Endothelial cell of umbilical vein (primary cell): ENCODE data around the gene UBR4. TPM values are rescaled to one million over a fixed set of nuclear protein-coding genes. Genes with fewer than 3 reads are reported as not detected.

Experiments used
- BruUV-seq: library from RNA; stranded (reverse); fragments of 400-500 nt; replicated peaks from 2 replicates; lab custom pipeline; 2021; lab: Mats Ljungman, UMichigan
- CTCF ChIA-PET: fragments of 300-600, 350-600 bp; sonication (Branson Sonifier 250); formaldehyde crosslinking; loops from one replicate; lab custom pipeline; 2021; ENCODE audit warnings: antibody characterized with exemption, inconsistent platforms; lab: Charles Lee
- POLR2A ChIA-PET: fragments of 300-600, 350-600 bp; sonication (Branson Sonifier 250); formaldehyde crosslinking; loops from one replicate; lab custom pipeline; 2021; ENCODE audit warnings: antibody characterized with exemption, inconsistent platforms; lab: Charles Lee
- DNase-seq: peaks from one replicate; pipeline ENCODE4 v3.0.0-alpha.2; 2011; ENCODE audit warnings: low read depth, low spot score
- FAIRE-seq: peaks from 2 replicates; lab custom pipeline; 2011; peaks lifted over from hg19 to GRCh38; lab: Jason Lieb, UNC
- H2AFZ ChIP-seq: 2 replicates; pipeline ENCODE4 v1.6.0; 2012; ENCODE audit warnings: low read depth, low read length, control low read depth, inconsistent platforms
- H3K27ac ChIP-seq: 2 replicates; pipeline ENCODE4 v1.5.1; 2011; ENCODE audit warnings: low read depth, mild to moderate bottlenecking, control low read depth, low read length, moderate library complexity; ENCODE audit not compliant: insufficient read depth
- H3K27me3 ChIP-seq, 2 experiments: 2 replicates each; pipeline versions ENCODE4 v1.6.0 to v1.6.1; 2011; ENCODE audit warnings: low read length in 2 of 2, mixed read lengths in 1 of 2; ENCODE audit not compliant: control insufficient read depth in 2 of 2, insufficient read depth in 2 of 2
- H3K36me3 ChIP-seq, 2 experiments: 2 replicates in 1 of 2; 3 replicates in 1 of 2; pipeline ENCODE4 v1.5.1; 2011; ENCODE audit warnings: low read length in 2 of 2, mild to moderate bottlenecking in 1 of 2, moderate library complexity in 1 of 2; ENCODE audit not compliant: control insufficient read depth in 2 of 2, insufficient read depth in 2 of 2; ENCODE audit errors: extremely low read depth in 1 of 2
- H3K4me1 ChIP-seq: 3 replicates; pipeline ENCODE4 v1.5.1; 2011; ENCODE audit warnings: mild to moderate bottlenecking, low read length; ENCODE audit not compliant: control insufficient read depth, insufficient read depth; ENCODE audit errors: extremely low read depth
- H3K4me2 ChIP-seq: 2 replicates; pipeline ENCODE4 v1.6.1; 2011; ENCODE audit warnings: low read length, control low read depth, mixed read lengths; ENCODE audit not compliant: insufficient read depth
- H3K4me3 ChIP-seq, 3 experiments: fragments of 200-600 bp in 1 of 3; sonication (generic), shearing (Covaris generic) in 1 of 3; replicated peaks in 1 of 3; 2 replicates each; pipeline ENCODE4 v1.5.1; 2011 to 2016; ENCODE audit warnings: control low read depth in 3 of 3, low read length in 3 of 3, mild to moderate bottlenecking in 2 of 3, inconsistent platforms in 1 of 3, low read depth in 1 of 3, moderate library complexity in 1 of 3; ENCODE audit not compliant: insufficient read depth in 1 of 3
- H3K79me2 ChIP-seq: 2 replicates; pipeline ENCODE4 v1.6.0; 2012; ENCODE audit warnings: low read length, inconsistent platforms; ENCODE audit not compliant: control insufficient read depth, insufficient read depth
- H3K9ac ChIP-seq: replicated peaks from 2 replicates; pipeline ENCODE3; 2011; ENCODE audit warnings: low read length, control low read depth; ENCODE audit not compliant: insufficient read depth; ENCODE audit errors: extremely low read depth
- H3K9me1 ChIP-seq: replicated peaks from 3 replicates; pipeline ENCODE4 v1.6.0; 2011; ENCODE audit warnings: mild to moderate bottlenecking, low read length; ENCODE audit not compliant: control insufficient read depth, insufficient read depth; ENCODE audit errors: extremely low read depth
- H3K9me3 ChIP-seq: replicated peaks from 2 replicates; pipeline ENCODE4 v1.5.1; 2012; ENCODE audit warnings: low read length, inconsistent platforms; ENCODE audit not compliant: control insufficient read depth, insufficient read depth
- H4K20me1 ChIP-seq: replicated peaks from 2 replicates; pipeline ENCODE3; 2011; ENCODE audit warnings: mild to moderate bottlenecking, low read length; ENCODE audit not compliant: control insufficient read depth, insufficient read depth; ENCODE audit errors: extremely low read depth
- CTCF ChIP-seq, 2 donors: IDR thresholded peaks; 1 replicate in 1 of 2; 2 replicates in 1 of 2; pipeline ENCODE4 v1.5.1; 2011; ENCODE audit warnings: low read length in 2 of 2, mild to moderate bottlenecking in 2 of 2, moderate library complexity in 2 of 2, control low read depth in 1 of 2, inconsistent platforms in 1 of 2, low read depth in 1 of 2; ENCODE audit not compliant: insufficient read depth in 1 of 2; ENCODE audit errors: extremely low read depth in 1 of 2
- FOS ChIP-seq: IDR thresholded peaks from 2 replicates; pipeline ENCODE4 v1.6.1; 2011; ENCODE audit warnings: mild to moderate bottlenecking, low read length, moderate library complexity, borderline replicate concordance; ENCODE audit not compliant: insufficient read depth
- MYC ChIP-seq: IDR thresholded peaks from one replicate; pipeline ENCODE4 v1.6.1; 2011; ENCODE audit warnings: mild to moderate bottlenecking, low read depth, low read length
- POLR2A ChIP-seq: IDR thresholded peaks from 2 replicates; pipeline ENCODE4 v1.6.1; 2012; ENCODE audit warnings: low read depth, mild to moderate bottlenecking, control low read depth, low read length
- POLR2AphosphoS5 ChIP-seq: IDR thresholded peaks from 2 replicates; pipeline ENCODE4 v1.6.1; 2012; ENCODE audit warnings: low read depth, mild to moderate bottlenecking, control low read depth, low read length, moderate library complexity; ENCODE audit not compliant: insufficient read depth
- dilution Hi-C: fragments of 300-500 bp; cut with MboI; formaldehyde crosslinking; loops from one replicate; pipeline ENCODE4 v1.15.0; 2019; ENCODE audit warnings: low sequenced_read_pairs; ENCODE audit not compliant: extremely low pct_ligation_motif_present
- intact Hi-C: fragments of 100-400 bp; cut with micrococcal nuclease; formaldehyde crosslinking; loops from one replicate; pipeline ENCODE4 v1.10.0; 2022
- polyA plus RNA-seq, 4 experiments: library from polyadenylated mRNA; depleted of rRNA in 3 of 4; stranded (reverse) in 3 of 4; unstranded in 1 of 4; fragments of >200 nt; gene quantifications; 2 replicates each; pipeline versions ENCODE4 v1.2.1 to v1.2.3, GENCODE V29; 2011 to 2012; ENCODE audit warnings: missing spikeins in 1 of 4
- total RNA-seq: library from RNA; stranded (reverse); gene quantifications from 2 replicates; pipeline ENCODE4 v1.2.3, GENCODE V29; 2021

Gene UBR4
- total and polyA plus RNA-seq, 2 donors (not counting 3 experiments of a cell fraction or from before 2014, with no cell fraction given) = 125 to 150 TPM

DNA sequence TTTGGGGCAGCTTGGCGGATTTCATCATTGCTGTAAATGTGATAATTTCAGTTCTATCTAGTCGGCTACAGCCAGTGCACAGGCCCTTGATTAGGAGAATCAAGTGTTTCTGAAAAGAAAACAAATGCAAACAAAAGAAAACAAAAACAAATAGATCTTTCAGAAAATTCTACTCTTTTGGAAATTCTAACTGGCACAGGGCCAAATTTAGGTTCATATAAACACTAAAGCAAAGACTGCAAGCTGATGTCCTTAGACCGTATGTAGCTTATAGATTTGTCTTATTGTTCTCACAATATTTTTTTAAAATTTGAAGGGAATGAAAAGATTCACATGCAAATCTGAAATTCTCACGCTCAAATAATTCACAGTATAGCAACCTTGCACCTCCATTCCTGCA lies 11.2 kb downstream of the UBR4 start:
- BruUV-seq = no TSS peak
- Histone ChIP-seq H4K20me1 (peaks cover 4% of the 10 kb centered on the region), H3K4me2 (no peak overlapping the region), H3K4me3 (no peak overlapping the region), H3K27me3 (no peaks in the 10 kb centered on the region), H3K36me3 (peaks cover 12 to 27% of the 10 kb centered on the region in 2 experiments), H3K9me1 (no peaks in the 10 kb centered on the region), H3K4me1 (peaks cover 5% of the 10 kb centered on the region), H3K9ac (no peak overlapping the region), H2AFZ (no peak overlapping the region), H3K79me2 (peaks cover 57% of the 10 kb centered on the region), H3K27ac (no peak overlapping the region), H3K9me3 (no peaks in the 10 kb centered on the region)
- ChIA-PET CTCF (interaction anchor here (1.9 kb wide), 1 partner anchor 42 kb away, joined by 6 read pairs; no protein-coding TSS in a partner anchor), POLR2A (no interaction called here)
- DNase-seq (no peak), FAIRE-seq (no peak)
- intact Hi-C loops (no loop called here), dilution Hi-C loops (no loop called here)
- TF ChIP-seq FOS = no peak

DNA sequence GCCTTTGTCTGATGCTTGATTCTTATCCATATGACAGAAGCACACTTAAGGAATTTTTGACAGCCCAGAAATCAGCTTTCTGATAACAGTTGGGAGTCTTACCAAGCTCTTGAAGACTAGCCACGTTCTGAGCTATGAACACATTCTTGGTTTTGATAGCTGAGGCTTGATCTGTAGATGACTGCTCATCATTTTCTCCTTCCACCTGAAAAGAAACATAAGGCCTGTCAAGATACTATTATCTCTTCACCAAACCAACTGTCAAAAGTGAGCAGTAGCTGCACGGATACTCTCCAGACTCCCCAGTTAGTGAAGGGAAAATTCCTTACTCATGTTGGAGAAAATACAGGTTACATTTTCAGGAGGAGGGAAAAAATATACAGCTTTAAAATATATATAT lies 12.2 kb downstream of the UBR4 start:
- no peak for DNase-seq
- Histone ChIP-seq H3K27me3 (no peaks in the 10 kb centered on the region), H3K4me2 (no peak overlapping the region), H3K27ac (no peak overlapping the region), H4K20me1 (no peaks in the 10 kb centered on the region), H3K9me1 (no peaks in the 10 kb centered on the region), H3K4me3 (no peak overlapping the region), H3K9ac (no peak overlapping the region), H3K9me3 (no peaks in the 10 kb centered on the region), H3K4me1 (no peaks in the 10 kb centered on the region), H2AFZ (no peak overlapping the region), H3K79me2 (peaks cover 49% of the 10 kb centered on the region), H3K36me3 (peaks cover 15 to 32% of the 10 kb centered on the region in 2 experiments)
- no peak for FAIRE-seq
- dilution Hi-C loops (no loop called here), intact Hi-C loops (no loop called here)
- TF ChIP-seq POLR2AphosphoS5 (no peak), POLR2A (no peak), MYC (no peak), CTCF (IDR thresholded peaks at IDR 0.05; ENCODE audit: extremely low read depth in 1 of 2, insufficient read depth in 1 of 2, low read depth in 1 of 2, low read length in 2 of 2) (no peak), FOS (no peak)
- BruUV-seq = no TSS peak
- ChIA-PET CTCF (no interaction called here), POLR2A (no interaction called here)
